HG02623 (cell line): ENCODE data around the gene SP3.
A peak's percentile ranks its signal among the peaks of the same experiment; 100 is the strongest.

Experiments
- ATAC-seq: cut with Tn5 transposase; IDR thresholded peaks from one replicate; pipeline ENCODE4 v1.9.1; 2021; ENCODE audit warnings: moderate library complexity; ENCODE audit not compliant: unreplicated experiment

SP3 gene

DNA sequence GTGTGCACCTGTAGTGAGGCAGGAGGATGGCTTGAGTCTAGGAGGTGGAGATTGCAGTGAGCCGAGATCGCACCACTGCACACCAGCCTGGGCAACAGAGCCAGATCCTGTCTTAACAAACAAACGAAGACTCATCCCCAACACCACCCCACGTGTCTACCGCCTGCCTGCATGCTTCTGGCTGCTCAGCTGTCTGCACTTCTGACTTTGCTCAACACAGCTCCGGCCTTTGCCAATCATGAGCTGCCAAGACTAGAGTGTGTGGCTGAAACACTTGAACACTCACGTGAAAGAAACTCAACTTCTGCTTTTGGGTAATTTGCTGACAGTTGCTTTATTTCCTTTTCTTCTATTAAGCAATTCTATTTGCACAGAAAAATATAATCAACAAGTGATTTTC is 32.1 kb upstream of the SP3 start:
- ATAC-seq: peak; percentile 89

GRCh38 chr2:173996766-173997165 is 31.6 kb upstream of the SP3 start:
- no peak for ATAC-seq

DNA sequence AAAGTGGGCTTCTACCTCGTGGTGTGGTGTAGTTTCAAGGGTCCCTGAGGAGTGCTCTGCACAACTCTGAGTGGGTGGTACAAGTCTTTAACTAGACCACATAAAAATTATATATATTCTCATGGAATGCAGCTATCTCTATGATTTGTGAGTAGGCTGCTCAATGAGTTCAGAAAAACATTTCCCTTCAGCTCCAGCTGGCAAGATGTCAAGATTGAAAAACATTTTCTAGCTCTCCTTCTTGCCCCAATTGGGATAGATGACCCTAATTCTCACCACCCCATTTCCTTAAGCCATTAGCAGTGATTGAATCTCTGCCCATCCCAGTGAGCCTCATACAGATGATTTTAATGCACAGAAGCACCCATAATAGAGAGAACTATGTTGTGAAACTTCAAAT is 28.3 kb upstream of the SP3 start:
- ATAC-seq: no peak

DNA sequence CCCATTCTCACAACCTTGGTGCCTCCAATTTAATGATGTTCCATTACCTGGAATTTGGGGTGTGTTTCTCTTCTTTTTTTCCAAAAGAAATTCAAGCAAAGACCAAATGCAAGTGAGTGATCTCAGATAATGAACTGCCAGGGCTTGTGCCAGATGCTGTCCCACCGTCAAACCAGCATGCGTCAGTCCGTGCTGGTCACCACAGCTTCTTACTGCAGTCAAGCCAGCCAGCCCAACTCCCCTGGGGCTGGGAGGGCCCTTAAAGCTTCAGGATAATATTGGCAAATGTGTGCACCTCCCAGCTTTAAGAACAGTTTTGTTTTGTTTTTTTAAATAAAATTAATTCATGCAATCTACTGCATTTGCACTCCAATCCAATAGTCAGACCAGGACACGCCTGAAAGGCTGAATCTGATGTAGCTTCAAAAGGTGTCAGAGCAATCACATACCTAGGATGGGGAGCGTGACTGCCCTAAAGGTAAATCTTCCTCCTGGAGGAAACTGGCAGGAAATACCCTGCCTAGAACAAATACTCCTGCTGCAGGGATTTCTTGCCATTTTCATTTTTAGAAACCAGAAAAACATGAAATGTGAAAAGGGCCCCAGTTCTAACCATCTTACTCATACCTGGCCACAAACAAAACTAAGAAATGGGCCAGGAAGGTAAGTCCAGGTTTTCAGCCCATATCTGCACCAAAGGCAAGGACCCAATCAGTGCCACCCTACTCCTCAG is 26.8 kb upstream of the SP3 start:
- ATAC-seq: no peak

DNA sequence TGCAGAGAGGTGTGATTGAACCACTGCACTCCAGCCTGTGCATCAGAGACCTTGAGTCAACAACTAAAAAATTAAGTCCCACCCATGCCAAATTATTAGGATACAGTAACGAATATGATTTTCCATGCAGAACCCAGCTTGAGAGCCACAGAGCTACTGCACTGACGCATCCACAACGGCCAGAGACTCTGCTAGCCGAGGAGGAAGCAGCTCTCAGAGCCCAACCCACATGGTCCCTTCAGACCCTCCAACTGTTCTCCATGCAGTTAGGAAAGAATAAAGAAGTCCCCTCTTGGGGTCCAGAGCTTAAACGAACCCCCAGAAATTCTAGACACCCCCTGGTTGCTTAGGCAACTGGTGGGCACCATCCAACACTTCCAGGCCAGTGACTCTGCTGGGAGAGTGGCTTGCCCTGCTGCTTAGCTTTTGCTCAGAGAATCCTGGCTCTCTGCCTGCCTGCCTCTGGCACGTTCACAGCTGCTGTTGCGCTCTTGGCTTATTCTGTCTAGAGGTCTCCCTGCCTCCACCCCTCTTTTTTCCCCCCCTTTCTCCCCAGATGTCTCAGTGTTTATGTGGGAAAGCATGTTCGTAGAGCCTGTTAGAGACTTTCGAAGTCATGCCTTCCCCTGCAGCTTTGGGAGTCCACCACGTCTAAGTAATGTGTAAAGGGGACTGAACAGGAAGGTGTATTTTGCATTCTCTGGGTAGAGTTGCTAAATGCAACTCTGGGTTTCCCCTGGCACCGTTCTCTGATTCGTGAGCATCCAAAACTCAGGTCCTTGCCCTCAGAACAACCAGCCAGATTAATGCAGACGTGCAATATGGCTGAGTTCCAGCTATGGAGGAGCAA is 26.0 kb upstream of the SP3 start:
- ATAC-seq: peak; percentile 75

GRCh38 chr2:173990245-173990644 is 25.1 kb upstream of the SP3 start:
- ATAC-seq: no peak

DNA sequence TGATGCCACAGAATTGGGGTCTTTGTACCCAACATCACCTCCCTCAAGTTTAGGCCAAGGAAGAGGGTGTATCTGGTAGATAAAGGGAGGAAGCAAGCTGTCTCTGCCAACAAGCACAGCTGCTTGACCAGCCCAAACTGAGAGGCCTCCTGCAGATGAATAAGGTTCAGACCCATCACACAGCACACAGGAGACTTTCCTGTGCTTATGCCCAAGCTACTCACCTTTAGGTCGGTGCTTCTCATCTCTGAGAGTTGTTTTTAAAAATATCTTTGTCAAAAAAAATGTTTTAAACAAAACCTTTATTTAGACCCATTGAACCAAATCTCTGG is 24.7 kb upstream of the SP3 start:
- ATAC-seq: no peak

DNA sequence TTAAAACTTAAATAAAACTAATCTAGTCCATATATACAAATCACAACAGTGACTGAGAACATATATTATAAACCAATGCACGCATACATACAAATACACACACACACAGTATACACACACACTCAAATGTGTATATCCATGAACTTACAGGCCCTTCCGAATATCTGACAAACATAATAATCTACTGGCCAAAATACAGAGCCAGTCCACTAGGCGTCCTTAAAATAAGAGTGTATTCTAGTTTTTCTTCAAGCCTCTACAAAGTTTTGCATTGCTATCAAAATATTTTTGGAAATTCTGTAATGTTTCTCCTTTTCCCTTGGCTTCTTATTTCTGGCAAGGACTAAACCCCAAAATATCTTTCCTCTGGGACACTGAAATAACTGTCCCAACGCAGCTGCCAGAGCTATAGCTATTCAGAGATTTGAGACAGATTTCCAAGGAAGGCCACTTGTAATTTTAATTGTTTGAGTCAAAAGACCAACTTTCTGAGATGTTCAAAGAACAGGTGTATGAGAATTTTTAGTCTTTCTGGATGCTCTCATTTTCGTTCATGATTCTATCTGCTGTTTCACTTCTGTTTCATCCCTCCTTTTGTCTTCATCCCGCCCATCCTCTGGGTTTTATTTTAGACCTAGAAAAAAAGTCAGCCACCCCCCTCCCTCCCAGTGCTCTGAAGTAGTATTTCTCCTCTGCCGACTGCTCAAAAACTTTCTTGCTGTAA is 24.1 kb upstream of the SP3 start:
- no peak for ATAC-seq

- ATAC-seq: no peak
Measured at GRCh38 chr2:173986805-173987204, 21.6 kb upstream of the SP3 start.

DNA sequence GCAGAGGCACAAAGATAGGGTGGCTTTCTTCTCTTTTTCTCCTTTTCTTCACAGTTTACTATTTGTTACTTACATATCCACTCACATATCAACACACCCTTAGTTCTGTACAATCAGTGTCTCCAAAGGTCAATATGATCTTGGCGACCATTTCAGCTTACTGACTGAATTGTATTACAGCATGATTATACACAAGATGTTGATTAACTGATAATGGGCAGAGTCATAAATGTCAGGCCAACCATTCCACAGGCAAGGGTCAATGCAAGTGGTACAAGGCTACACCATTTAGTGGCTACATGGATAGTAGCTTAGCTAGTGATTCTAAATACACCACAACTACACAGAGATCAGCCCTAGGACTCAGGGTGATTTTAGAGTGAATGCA is 20.4 kb upstream of the SP3 start:
- no peak for ATAC-seq

DNA sequence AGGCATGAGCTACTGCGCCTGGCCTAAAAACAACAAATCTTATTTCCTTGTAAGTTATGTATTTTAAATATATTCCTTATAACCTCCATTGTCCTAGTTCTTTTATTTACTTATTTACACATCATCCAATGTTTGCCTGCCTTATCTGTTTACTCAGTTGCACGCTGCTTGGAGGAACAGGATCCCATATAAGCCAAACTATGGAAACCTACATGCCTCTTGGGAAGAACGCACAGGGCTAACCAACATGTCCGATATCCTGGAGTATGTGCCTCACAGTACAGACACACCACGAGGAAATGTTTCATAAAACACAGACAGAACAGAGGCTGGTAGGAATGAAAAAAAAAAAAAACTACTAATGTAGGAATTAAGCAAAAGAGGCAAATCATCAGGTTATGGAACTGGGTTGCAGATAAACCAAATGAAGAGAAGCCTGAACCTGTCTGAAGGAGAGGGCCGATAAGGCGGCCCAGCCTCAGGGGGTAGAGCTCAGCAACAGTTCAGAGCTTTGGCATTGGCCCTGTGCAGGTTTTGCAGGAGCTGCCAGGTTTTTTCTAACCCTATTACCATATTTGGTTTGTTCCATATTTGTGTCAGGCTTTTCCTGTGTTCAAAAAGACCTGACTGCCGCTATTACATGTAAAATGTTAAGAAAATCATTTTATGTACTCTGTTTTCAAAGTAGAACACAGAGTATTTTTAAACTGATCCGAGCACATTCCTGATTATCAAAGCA is 19.9 kb upstream of the SP3 start:
- no peak for ATAC-seq

DNA sequence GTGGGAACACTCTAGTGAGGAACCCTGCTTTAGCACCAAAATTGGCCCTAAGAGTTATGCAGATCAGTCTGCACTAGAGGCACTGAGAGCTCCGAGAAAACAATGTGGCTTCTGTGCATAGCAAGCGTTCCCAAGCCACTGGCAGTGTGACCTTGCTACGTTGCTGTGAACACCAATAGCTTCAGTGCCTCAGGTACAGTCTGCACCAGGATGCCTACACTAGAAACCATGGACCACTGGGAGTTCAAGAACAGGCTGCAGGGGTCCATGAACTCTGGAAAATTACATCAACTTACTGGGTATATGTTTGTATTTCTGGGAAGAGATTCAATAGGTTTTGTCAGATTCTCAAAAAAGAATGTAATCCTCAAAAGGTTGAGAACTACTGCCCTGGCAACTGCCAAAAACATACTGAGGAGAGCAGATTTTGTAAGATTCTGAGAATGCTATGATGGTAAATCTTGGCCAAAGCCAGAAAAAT is 18.3 kb upstream of the SP3 start:
- no peak for ATAC-seq

DNA sequence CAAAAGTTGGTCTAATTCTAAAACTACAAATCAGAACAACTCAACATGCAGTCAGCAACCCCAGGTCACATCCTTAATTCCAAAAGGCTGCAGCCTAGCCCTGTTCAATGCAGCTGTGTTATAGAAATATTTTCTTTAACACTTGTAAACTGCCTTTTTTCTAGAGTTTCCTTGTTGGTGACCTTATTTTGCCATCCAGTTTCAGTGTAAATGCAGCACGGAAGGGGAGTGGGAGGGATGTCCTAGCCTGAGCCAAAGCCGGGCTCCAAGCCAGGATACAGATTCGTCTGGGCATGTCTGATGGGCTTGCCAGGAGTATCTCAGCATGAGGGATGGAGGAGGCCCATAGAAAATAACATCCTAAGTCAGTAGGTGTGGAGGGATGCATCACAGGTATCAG is 17.7 kb upstream of the SP3 start:
- ATAC-seq: no peak

DNA sequence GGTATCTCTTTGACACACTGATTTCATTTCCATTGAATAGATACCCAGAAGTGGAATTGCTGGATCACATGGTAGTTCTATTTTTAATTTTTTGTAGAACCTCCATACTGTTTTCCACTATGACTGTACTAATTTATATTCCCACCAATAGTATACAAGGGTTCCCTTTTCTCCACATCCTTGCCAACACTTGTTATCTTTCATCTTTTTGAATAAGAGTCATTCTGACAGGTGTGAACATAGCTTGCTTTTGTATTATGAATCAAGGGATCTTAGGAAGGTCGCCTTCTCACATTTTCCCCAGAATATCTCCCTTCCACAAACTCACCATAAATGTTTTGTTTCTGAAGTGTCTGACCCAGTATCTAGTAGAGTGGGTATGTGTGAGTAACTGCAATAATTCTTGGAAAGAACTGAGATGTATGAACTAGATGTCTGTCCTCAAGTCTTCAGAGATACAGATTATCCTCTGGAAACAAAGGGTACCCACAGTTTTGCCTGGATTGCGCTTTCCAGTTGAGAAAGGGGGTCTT is 17.1 kb upstream of the SP3 start:
- no peak for ATAC-seq

- no peak for ATAC-seq
Measured at GRCh38 chr2:173981520-173981919, 16.3 kb upstream of the SP3 start.

- no peak for ATAC-seq
Measured at GRCh38 chr2:173979751-173980351, 14.7 kb upstream of the SP3 start.

GRCh38 chr2:173978447-173978846 is 13.3 kb upstream of the SP3 start:
- no peak for ATAC-seq

- no peak for ATAC-seq
Measured at GRCh38 chr2:173972636-173973035, 7.5 kb upstream of the SP3 start.

DNA sequence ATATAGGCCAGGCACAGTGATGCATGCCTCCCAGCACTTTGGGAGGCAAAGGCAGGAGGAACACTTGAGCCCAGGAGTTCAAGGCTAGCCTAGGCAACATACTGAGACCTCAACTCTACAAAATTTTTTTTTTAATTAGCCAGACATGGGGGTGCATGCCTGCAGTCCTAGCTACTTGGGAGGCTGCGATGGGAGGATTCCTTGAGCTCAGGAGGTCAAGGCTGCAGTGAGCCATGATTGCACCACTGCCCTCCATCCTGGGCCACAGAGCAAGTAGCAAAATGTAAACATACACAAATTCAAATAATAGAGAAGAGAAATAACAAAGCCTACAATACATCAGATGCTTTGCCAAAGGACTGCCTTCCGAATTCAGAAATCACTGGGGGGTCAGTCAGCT is 7.0 kb upstream of the SP3 start:
- no peak for ATAC-seq

DNA sequence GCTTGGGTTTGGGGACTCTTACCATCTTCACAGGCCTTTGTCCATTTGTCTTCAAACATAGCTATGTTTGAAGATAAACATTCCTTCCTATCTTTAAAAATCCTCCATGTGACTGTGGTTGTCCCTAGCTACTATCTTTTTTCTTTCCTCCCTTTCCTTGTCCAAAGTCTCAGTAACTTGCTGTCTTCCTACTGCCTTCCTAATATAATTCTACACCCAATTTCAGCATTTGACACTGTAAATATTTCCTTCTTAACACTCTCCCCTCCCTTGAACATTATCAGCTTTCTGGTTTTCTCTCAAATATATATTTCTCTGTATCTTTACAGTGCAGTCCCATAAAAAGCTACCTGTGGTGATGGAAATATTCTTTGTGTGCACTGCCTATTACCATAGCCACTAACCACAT is 5.3 kb upstream of the SP3 start:
- ATAC-seq: no peak
